Caco-2 (cell line): ENCODE measurements around the gene THRB. TPM values are rescaled to one million over a fixed set of nuclear protein-coding genes. Genes with fewer than 3 reads are reported as not detected.

Experiments used
- BruUV-seq: library from RNA; stranded (reverse); fragments of 400-500 nt; replicated peaks from 2 replicates; lab custom pipeline; 2021; lab: Mats Ljungman, UMichigan
- CTCF ChIA-PET: fragments of 300-600 bp; sonication (Branson Sonifier 250); formaldehyde crosslinking; loops from one replicate; lab custom pipeline; 2022; ENCODE audit warnings: antibody characterized with exemption; lab: Charles Lee
- POLR2A ChIA-PET: fragments of 300-600 bp; sonication (Branson Sonifier 250); formaldehyde crosslinking; loops from one replicate; lab custom pipeline; 2022; ENCODE audit warnings: antibody characterized with exemption; lab: Charles Lee
- DNase-seq, 2 experiments: peaks; one replicate each; pipeline versions ENCODE4 v3.0.0 to v3.0.0-alpha.2; 2020 to 2022
- H3K27me3 ChIP-seq: replicated peaks from 2 replicates; pipeline ENCODE4 v1.6.0; 2011; ENCODE audit warnings: low read length; ENCODE audit not compliant: control insufficient read depth, insufficient read depth
- H3K36me3 ChIP-seq: 2 replicates; pipeline ENCODE4 v1.5.1; 2011; ENCODE audit warnings: low read length; ENCODE audit not compliant: control insufficient read depth, insufficient read depth
- H3K4me1 ChIP-seq: fragments of 250-450 bp; sonication (Bioruptor Pico); 2 replicates; pipeline ENCODE4 v1.5.1; 2020; ENCODE audit warnings: mild to moderate bottlenecking
- H3K4me3 ChIP-seq: 2 replicates; pipeline ENCODE4 v1.5.1; 2011; ENCODE audit warnings: low read depth, mild to moderate bottlenecking, control low read depth, low read length
- H3K9me3 ChIP-seq: fragments of 250-450 bp; sonication (Bioruptor Pico); 2 replicates; pipeline ENCODE4 v1.5.1; 2020; ENCODE audit warnings: mild to moderate bottlenecking, moderate library complexity
- H3K27ac Mint-ChIP-seq: one replicate; pipeline ENCODE4 v1.8.0; 2022; ENCODE audit warnings: mixed read lengths; ENCODE audit not compliant: unreplicated experiment
- H3K27me3 Mint-ChIP-seq: one replicate; pipeline ENCODE4 v1.8.0; 2022; ENCODE audit warnings: mixed read lengths; ENCODE audit not compliant: insufficient read depth, unreplicated experiment
- H3K36me3 Mint-ChIP-seq: one replicate; pipeline ENCODE4 v1.8.0; 2022; ENCODE audit warnings: mild to moderate bottlenecking, mixed read lengths; ENCODE audit not compliant: insufficient read depth, unreplicated experiment
- H3K4me1 Mint-ChIP-seq: one replicate; pipeline ENCODE4 v1.8.0; 2022; ENCODE audit warnings: low read depth, mixed read lengths; ENCODE audit not compliant: unreplicated experiment
- H3K4me3 Mint-ChIP-seq: one replicate; pipeline ENCODE4 v1.8.0; 2022; ENCODE audit warnings: mild to moderate bottlenecking, moderate library complexity, mixed read lengths; ENCODE audit not compliant: unreplicated experiment
- H3K9me3 Mint-ChIP-seq: one replicate; pipeline ENCODE4 v1.8.0; 2022; ENCODE audit warnings: mixed read lengths; ENCODE audit not compliant: unreplicated experiment
- intact Hi-C: fragments of 100-400 bp; cut with micrococcal nuclease; formaldehyde crosslinking; loops from one replicate; pipeline ENCODE4 v1.10.0; 2022; ENCODE audit not compliant: unreplicated experiment
- total RNA-seq: library from RNA; stranded (reverse); gene quantifications from 2 replicates; pipeline ENCODE4 v1.2.3, GENCODE V29; 2022
- TF ChIP-seq, protein P1 (sequence below), 2 experiments: fragments of 200-600 bp in 1 of 2; IDR thresholded peaks; 1 replicate in 1 of 2; 2 replicates in 1 of 2; pipeline versions ENCODE4 v1.5.1 to v1.8.0; 2011 to 2022; ENCODE audit warnings: antibody characterized with exemption in 1 of 2, control low read depth in 1 of 2, inconsistent platforms in 1 of 2, low read depth in 1 of 2, low read length in 1 of 2, mild to moderate bottlenecking in 1 of 2, moderate library complexity in 1 of 2; ENCODE audit not compliant: insufficient read depth in 1 of 2, severe bottlenecking in 1 of 2, unreplicated experiment in 1 of 2

The THRB gene
- total RNA-seq, 1 experiment from 2014 or later, result 19.4 TPM

DNA sequence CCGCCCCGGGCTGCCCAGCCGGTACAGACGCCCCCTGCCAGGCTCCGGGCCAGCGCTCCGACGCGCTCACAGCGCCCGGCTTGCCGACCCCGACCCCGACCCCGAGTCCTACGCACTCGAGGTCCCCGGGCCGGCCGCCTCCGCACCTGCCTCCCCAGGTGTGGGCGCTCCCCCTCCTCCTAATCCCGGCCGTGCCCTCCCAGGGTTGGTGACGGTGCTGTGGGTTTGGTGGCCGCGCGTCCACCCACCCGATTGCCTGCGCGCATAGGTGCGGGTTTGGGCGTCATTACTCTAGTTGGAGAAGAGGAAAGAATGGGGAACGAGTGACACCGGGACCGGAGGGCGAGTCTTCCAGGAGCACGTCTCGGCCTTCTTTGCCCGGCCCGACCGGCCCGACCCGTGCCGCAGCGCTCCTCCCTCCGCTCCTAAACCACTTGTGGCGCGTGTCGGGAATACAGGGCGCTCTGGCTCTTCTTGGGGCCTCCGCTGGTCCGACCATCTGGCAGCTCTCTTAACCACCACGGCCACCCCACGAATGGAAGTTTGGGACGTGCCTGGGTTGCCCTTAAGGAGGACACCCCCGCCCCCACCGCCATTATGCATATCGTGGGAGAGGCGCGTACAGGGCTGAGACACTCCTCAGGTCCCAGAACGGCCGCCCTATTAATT is 810 bp upstream of the THRB start:
- TF ChIP-seq, protein P1, sequence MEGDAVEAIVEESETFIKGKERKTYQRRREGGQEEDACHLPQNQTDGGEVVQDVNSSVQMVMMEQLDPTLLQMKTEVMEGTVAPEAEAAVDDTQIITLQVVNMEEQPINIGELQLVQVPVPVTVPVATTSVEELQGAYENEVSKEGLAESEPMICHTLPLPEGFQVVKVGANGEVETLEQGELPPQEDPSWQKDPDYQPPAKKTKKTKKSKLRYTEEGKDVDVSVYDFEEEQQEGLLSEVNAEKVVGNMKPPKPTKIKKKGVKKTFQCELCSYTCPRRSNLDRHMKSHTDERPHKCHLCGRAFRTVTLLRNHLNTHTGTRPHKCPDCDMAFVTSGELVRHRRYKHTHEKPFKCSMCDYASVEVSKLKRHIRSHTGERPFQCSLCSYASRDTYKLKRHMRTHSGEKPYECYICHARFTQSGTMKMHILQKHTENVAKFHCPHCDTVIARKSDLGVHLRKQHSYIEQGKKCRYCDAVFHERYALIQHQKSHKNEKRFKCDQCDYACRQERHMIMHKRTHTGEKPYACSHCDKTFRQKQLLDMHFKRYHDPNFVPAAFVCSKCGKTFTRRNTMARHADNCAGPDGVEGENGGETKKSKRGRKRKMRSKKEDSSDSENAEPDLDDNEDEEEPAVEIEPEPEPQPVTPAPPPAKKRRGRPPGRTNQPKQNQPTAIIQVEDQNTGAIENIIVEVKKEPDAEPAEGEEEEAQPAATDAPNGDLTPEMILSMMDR (IDR thresholded peaks at IDR 0.05; ENCODE audit: insufficient read depth in 1 of 2, low read depth in 1 of 2, low read length in 1 of 2, severe bottlenecking in 1 of 2, unreplicated experiment in 1 of 2), result no peak

DNA sequence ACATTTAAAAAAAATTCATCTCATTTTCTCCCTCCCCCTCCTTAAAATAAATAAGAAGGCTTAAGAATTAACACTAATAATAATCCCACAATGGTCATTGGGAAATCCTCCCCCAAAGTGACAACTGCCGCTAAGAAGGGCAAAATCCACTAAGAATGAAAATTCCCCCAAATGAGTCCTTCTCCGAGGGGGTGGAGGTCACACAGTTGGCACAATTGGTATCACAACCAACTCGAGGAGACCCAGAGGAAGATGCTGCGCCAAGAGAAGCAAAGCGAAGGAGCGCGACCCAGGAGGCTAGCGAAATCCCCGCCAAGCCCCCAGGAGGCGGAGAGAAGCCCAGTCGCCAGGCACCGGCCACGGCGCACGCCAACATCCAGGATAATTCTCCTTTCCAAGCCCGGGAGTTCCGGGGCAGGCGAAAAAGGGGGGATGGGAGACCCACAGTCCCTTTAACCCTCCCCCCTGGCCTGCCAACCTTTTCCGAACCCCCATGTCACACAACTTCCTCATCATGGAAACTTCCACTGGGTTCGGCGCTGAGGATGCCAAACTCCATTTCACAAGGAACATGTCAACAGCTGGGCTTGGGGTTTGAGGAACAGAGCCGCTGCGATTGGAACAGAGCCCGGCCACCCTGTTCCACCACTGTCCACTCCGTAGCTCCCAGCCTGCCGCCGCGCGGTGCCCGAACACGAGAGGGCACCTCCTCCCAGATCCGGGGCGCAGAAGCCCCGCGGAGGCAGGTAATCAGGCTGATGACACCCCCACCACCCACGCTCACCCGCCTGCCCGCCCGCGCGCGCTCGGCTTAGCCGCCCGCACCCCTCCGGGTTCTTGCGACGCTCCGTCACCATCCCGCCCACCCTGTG is 668 bp downstream of the THRB start:
- peak overlapping the region; percentile 88 for H3K4me3 ChIP-seq
- Mint-ChIP-seq H3K36me3 (peaks cover 17% of the 10 kb centered on the region), H3K4me1 (no peaks in the 10 kb centered on the region), H3K9me3 (no peaks in the 10 kb centered on the region), H3K27ac (peak overlapping the region; percentile 91), H3K27me3 (no peaks in the 10 kb centered on the region), H3K4me3 (peak overlapping the region; percentile 95)
- TF ChIP-seq, protein P1 (IDR thresholded peaks at IDR 0.05; ENCODE audit: insufficient read depth in 1 of 2, low read depth in 1 of 2, low read length in 1 of 2, severe bottlenecking in 1 of 2, unreplicated experiment in 1 of 2), result peak in 1 of 2 experiments; percentile 17
- peak; percentile 56 to 63 for DNase-seq
- no peaks in the 10 kb centered on the region for H3K27me3 ChIP-seq
- BruUV-seq, result no TSS peak
- intact Hi-C loops, result loop anchor here (2.0 kb wide), 1 partner anchor 189 kb away; no protein-coding TSS in a partner anchor
- no peaks in the 10 kb centered on the region for H3K9me3 ChIP-seq
- no peaks in the 10 kb centered on the region for H3K36me3 ChIP-seq
- ChIA-PET CTCF (no interaction called here), POLR2A (no interaction called here)
- H3K4me1 ChIP-seq, result peaks cover 10% of the 10 kb centered on the region

More for the DNA sequence above, 810 bp upstream of the THRB start:
- H3K27ac Mint-ChIP-seq, result peak overlapping the region; percentile 95
- DNase-seq, result peak; percentile 75 to 76
- no peaks in the 10 kb centered on the region for H3K9me3 ChIP-seq
- H3K27me3 ChIP-seq, result no peaks in the 10 kb centered on the region
- H3K36me3 ChIP-seq, result no peaks in the 10 kb centered on the region
- H3K4me3 Mint-ChIP-seq, result peak overlapping the region; percentile 95
- H3K36me3 Mint-ChIP-seq, result peaks cover 17% of the 10 kb centered on the region
- ChIA-PET CTCF (interaction anchor here (1.8 to 2.6 kb wide), 3 partner anchors 26 to 231 kb away, joined by 7 to 11 read pairs (median 10); no protein-coding TSS in a partner anchor), POLR2A (no interaction called here)
- peaks cover 10% of the 10 kb centered on the region for H3K4me1 ChIP-seq
- BruUV-seq, result no TSS peak
- H3K4me3 ChIP-seq, result peak overlapping the region; percentile 88
- H3K9me3 Mint-ChIP-seq, result no peaks in the 10 kb centered on the region
- no peaks in the 10 kb centered on the region for H3K27me3 Mint-ChIP-seq
- intact Hi-C loops, result loop anchor here (1.0 to 5.0 kb wide), 4 partner anchors 44 to 498 kb away; no protein-coding TSS in a partner anchor
- no peaks in the 10 kb centered on the region for H3K4me1 Mint-ChIP-seq

DNA sequence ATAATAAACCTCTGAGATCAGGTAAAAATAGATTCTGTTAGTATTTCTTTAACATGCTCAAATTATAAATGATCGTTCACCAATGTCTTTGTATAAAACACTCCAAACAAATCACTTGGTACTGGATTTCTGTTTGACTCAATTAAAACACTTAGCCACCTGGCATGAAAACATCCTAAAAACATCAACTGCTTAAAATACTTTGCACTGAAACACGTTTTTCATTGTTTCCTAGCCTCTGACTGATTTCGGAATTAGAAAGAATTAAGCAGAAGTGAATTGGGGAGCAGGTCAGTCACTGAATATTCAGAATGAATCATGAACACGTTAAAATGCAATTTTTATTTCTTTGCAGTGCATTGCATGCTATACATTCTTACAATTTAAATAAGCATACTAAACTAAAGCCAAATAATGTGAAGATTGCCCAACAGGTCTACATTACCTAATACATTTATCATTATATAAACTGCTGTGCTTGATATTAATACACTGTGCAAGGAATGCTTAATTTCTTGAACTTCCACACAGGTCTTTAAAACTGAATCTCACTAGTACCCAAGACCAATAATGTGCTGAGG is 1.6 kb downstream of the THRB start:
- no peaks in the 10 kb centered on the region for H3K9me3 ChIP-seq
- peak overlapping the region; percentile 95 for H3K4me3 Mint-ChIP-seq
- DNase-seq, result no peak
- H3K9me3 Mint-ChIP-seq, result no peaks in the 10 kb centered on the region
- intact Hi-C loops, result no loop called here
- no peaks in the 10 kb centered on the region for H3K4me1 Mint-ChIP-seq
- peak overlapping the region; percentile 88 for H3K4me3 ChIP-seq
- POLR2A ChIA-PET, result no interaction called here
- TF ChIP-seq, protein P1 (IDR thresholded peaks at IDR 0.05; ENCODE audit: insufficient read depth in 1 of 2, low read depth in 1 of 2, low read length in 1 of 2, severe bottlenecking in 1 of 2, unreplicated experiment in 1 of 2), result no peak
- H3K27me3 Mint-ChIP-seq, result no peaks in the 10 kb centered on the region
- H3K27ac Mint-ChIP-seq, result no peak overlapping the region
- H3K27me3 ChIP-seq, result no peaks in the 10 kb centered on the region
- H3K36me3 Mint-ChIP-seq, result peaks cover 17% of the 10 kb centered on the region
- BruUV-seq, result TSS peak; percentile 18
- peaks cover 12% of the 10 kb centered on the region for H3K4me1 ChIP-seq
- CTCF ChIA-PET, result no interaction called here
- H3K36me3 ChIP-seq, result no peaks in the 10 kb centered on the region
